ENCODE results near the gene ELAVL4. TPM values are rescaled to one million over a fixed set of nuclear protein-coding genes. Genes with fewer than 3 reads are reported as not detected.

The ELAVL4 gene
- total RNA-seq, 1 experiment from 2014 or later = not detected

DNA sequence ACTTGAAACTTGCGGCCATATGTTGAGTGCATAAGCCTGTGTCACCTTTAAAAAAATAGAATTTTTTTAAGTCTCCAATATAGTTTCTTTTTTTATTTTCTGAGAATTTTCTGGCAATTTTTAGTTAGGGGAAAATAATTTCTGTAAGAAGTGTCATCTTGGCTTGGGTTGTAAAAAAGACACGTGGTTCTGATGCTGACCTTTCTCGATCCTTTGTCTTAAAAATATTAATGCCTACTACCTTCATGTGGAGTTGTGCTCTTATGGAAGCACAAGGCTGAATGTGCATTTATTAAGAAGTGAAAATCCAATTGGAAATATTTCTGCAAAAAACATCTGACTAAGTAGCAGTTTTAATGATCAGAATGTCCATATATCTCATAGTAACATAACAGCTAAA is 3.5 kb downstream of the ELAVL4 start:
- H3K9me3 Mint-ChIP-seq (ENCODE audit: unreplicated experiment) = no peaks in the 10 kb centered on the region
- BruUV-seq (replicated peaks) = no TSS peak
- no peaks in the 10 kb centered on the region for H3K4me1 Mint-ChIP-seq (ENCODE audit: low read depth, unreplicated experiment)
- H3K9me3 ChIP-seq = no peaks in the 10 kb centered on the region
- TF ChIP-seq, protein P1, sequence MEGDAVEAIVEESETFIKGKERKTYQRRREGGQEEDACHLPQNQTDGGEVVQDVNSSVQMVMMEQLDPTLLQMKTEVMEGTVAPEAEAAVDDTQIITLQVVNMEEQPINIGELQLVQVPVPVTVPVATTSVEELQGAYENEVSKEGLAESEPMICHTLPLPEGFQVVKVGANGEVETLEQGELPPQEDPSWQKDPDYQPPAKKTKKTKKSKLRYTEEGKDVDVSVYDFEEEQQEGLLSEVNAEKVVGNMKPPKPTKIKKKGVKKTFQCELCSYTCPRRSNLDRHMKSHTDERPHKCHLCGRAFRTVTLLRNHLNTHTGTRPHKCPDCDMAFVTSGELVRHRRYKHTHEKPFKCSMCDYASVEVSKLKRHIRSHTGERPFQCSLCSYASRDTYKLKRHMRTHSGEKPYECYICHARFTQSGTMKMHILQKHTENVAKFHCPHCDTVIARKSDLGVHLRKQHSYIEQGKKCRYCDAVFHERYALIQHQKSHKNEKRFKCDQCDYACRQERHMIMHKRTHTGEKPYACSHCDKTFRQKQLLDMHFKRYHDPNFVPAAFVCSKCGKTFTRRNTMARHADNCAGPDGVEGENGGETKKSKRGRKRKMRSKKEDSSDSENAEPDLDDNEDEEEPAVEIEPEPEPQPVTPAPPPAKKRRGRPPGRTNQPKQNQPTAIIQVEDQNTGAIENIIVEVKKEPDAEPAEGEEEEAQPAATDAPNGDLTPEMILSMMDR (IDR thresholded peaks at IDR 0.05; ENCODE audit: insufficient read depth in 1 of 2, low read depth in 1 of 2, low read length in 1 of 2, severe bottlenecking in 1 of 2, unreplicated experiment in 1 of 2) = no peak
- no peaks in the 10 kb centered on the region for H3K4me1 ChIP-seq
- no peak overlapping the region for H3K4me3 Mint-ChIP-seq (ENCODE audit: unreplicated experiment)
- peaks cover 31% of the 10 kb centered on the region for H3K27me3 Mint-ChIP-seq (ENCODE audit: insufficient read depth, unreplicated experiment)
- H3K27me3 ChIP-seq (replicated peaks; ENCODE audit: control insufficient read depth, insufficient read depth, low read length) = no peaks in the 10 kb centered on the region
- DNase-seq = no peak
- ChIA-PET CTCF (no interaction called here), POLR2A (no interaction called here)
- H3K4me3 ChIP-seq (ENCODE audit: low read depth, low read length) = no peak overlapping the region
- no peak overlapping the region for H3K27ac Mint-ChIP-seq (ENCODE audit: unreplicated experiment)
- H3K36me3 Mint-ChIP-seq (ENCODE audit: insufficient read depth, unreplicated experiment) = no peaks in the 10 kb centered on the region
- no peaks in the 10 kb centered on the region for H3K36me3 ChIP-seq (ENCODE audit: control insufficient read depth, insufficient read depth, low read length)
- intact Hi-C loops (cut with micrococcal nuclease; ENCODE audit: unreplicated experiment) = no loop called here

DNA sequence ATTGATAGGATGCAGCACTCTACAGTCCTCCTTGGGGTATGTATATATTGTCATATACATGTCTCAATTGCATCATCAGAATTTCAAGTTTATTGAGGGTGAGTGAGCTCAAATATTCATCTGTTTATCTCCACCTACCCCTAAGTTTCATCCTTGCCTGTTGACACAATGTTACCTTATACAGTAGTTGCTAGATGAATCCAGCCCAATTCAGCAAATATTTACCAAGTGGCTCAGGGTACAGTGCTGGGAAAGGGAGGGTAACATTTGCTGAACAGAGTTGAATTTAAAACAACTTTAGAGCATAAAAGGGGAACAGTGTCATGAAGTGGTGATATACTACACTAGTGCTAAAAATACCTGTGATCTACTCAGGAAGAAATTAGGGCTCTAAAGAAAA is 14.4 kb downstream of the ELAVL4 start:
- H3K27ac Mint-ChIP-seq (ENCODE audit: unreplicated experiment) = no peak overlapping the region
- no TSS peak for BruUV-seq (replicated peaks)
- intact Hi-C loops (cut with micrococcal nuclease; ENCODE audit: unreplicated experiment) = no loop called here
- H3K4me1 ChIP-seq = no peaks in the 10 kb centered on the region
- H3K27me3 ChIP-seq (replicated peaks; ENCODE audit: control insufficient read depth, insufficient read depth, low read length) = no peaks in the 10 kb centered on the region
- H3K4me3 Mint-ChIP-seq (ENCODE audit: unreplicated experiment) = no peak overlapping the region
- ChIA-PET POLR2A (no interaction called here), CTCF (no interaction called here)
- H3K27me3 Mint-ChIP-seq (ENCODE audit: insufficient read depth, unreplicated experiment) = peaks cover 6% of the 10 kb centered on the region
- TF ChIP-seq, protein P1 (IDR thresholded peaks at IDR 0.05; ENCODE audit: insufficient read depth in 1 of 2, low read depth in 1 of 2, low read length in 1 of 2, severe bottlenecking in 1 of 2, unreplicated experiment in 1 of 2) = no peak
- H3K36me3 Mint-ChIP-seq (ENCODE audit: insufficient read depth, unreplicated experiment) = no peaks in the 10 kb centered on the region
- H3K36me3 ChIP-seq (ENCODE audit: control insufficient read depth, insufficient read depth, low read length) = no peaks in the 10 kb centered on the region
- no peaks in the 10 kb centered on the region for H3K9me3 ChIP-seq
- DNase-seq = no peak
- no peaks in the 10 kb centered on the region for H3K4me1 Mint-ChIP-seq (ENCODE audit: low read depth, unreplicated experiment)
- no peaks in the 10 kb centered on the region for H3K9me3 Mint-ChIP-seq (ENCODE audit: unreplicated experiment)
- no peak overlapping the region for H3K4me3 ChIP-seq (ENCODE audit: low read depth, low read length)

DNA sequence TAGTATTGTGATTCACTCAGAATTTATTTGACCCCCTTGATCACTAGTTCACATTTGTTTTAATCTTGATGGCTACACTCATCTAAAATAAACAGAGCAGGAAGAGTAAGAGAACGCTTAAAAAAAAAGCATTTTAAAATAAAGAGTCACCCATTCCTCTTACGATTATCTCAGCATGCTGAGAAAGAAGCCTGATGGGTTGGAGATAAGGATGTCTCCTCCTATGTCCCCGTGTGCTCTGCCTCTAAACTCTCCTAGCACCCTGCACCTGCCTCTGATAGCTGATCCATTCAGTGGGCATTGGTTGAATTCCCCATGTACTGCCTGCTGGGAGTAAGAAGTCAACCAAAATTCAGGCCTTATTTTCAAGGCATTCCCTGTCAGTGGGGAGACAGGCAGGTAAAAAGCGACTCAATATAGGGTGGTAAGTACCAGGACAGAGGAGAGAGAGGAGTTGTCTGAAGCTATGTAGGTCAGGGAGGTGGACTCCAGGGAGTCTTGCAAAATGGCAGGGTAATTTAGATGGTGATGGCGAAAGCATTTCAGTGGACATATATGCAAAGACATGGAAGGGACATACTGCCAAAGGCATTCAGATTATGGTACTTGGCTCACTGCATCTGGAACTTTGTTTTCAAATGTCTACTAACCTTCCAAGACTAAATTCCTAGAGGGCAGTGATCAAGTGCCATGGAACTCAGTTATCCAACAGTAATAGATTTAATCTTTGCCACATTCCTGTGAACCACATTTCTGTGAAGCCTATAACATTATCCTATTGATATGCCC is 18.4 kb downstream of the ELAVL4 start:
- Mint-ChIP-seq H3K4me1 (ENCODE audit: low read depth, unreplicated experiment) (no peaks in the 10 kb centered on the region), H3K27me3 (ENCODE audit: insufficient read depth, unreplicated experiment) (no peaks in the 10 kb centered on the region), H3K4me3 (ENCODE audit: unreplicated experiment) (no peak overlapping the region), H3K9me3 (ENCODE audit: unreplicated experiment) (no peaks in the 10 kb centered on the region), H3K36me3 (ENCODE audit: insufficient read depth, unreplicated experiment) (no peaks in the 10 kb centered on the region), H3K27ac (ENCODE audit: unreplicated experiment) (no peak overlapping the region)
- Histone ChIP-seq H3K27me3 (replicated peaks; ENCODE audit: control insufficient read depth, insufficient read depth, low read length) (no peaks in the 10 kb centered on the region), H3K36me3 (ENCODE audit: control insufficient read depth, insufficient read depth, low read length) (no peaks in the 10 kb centered on the region), H3K9me3 (no peaks in the 10 kb centered on the region), H3K4me3 (ENCODE audit: low read depth, low read length) (no peak overlapping the region), H3K4me1 (no peaks in the 10 kb centered on the region)
- intact Hi-C loops (cut with micrococcal nuclease; ENCODE audit: unreplicated experiment) = no loop called here
- ChIA-PET POLR2A (no interaction called here), CTCF (interaction anchor here (0.6 kb wide), 1 partner anchor 145 kb away, joined by 5 read pairs; no protein-coding TSS in a partner anchor)
- no peak for DNase-seq
- no TSS peak for BruUV-seq (replicated peaks)
- TF ChIP-seq, protein P1 (IDR thresholded peaks at IDR 0.05; ENCODE audit: insufficient read depth in 1 of 2, low read depth in 1 of 2, low read length in 1 of 2, severe bottlenecking in 1 of 2, unreplicated experiment in 1 of 2) = no peak
